DMS 273 treated with DMSO at 0.1 percent for 48 hours (cell line): ENCODE data around the gene SAFB.
"Not testable (repeated sequence)": the region's sequence is repeated elsewhere in the genome, so short reads cannot be mapped to it uniquely, and the experiment has no call there.

Experiments used
- DNase-seq: peaks from one replicate; lab custom pipeline; 2025; lab: John Stamatoyannopoulos, UW

The SAFB gene

DNA sequence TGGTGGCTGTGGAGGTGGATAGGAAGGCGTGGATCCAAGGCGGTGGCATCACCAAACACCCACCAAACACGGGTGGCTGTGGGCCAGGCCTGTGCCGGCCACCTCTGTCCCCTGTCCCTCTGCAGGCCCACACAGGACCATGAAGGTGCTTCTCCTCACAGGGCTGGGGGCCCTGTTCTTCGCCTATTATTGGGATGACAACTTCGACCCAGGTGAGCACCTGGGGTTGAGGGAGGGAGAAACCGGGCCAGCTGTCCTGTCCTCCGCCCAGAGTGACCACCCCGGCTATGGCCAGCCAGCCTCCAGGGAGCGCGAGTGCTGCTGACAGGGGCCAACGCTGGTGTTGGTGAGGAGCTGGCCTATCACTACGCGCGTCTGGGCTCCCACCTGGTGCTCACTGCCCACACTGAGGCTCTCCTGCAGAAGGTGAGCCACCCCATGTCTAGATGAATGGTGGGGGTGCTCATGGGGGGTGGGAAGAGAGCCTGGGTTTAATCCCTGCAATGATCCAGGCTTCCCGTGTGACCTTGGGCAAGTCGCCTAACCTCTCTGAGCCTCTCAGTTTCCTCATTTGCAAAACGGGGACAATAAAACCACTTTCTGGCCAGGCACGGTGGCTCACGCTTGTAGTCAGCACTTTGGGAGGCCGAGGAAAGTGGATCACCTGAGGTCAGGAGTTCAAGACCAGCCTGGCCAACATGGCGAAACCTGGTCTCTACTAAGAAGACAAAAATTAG, 62.0 kb downstream of the SAFB start:
- no peak for DNase-seq

DNA sequence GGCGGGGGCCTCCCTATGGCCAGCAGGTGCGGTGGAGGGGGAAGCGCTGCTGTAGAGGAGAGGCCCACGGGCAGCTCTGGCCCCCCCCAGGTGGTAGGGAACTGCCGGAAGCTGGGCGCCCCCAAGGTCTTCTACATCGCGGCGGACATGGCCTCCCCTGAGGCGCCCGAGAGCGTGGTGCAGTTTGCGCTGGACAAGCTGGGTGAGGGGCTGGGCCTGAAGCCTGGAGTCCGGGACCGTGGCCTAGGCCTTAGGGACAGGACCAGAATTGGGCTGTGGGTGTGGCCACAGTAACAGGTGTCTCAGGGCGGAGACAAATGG, 63.4 kb downstream of the SAFB start:
- no peak for DNase-seq

DNA sequence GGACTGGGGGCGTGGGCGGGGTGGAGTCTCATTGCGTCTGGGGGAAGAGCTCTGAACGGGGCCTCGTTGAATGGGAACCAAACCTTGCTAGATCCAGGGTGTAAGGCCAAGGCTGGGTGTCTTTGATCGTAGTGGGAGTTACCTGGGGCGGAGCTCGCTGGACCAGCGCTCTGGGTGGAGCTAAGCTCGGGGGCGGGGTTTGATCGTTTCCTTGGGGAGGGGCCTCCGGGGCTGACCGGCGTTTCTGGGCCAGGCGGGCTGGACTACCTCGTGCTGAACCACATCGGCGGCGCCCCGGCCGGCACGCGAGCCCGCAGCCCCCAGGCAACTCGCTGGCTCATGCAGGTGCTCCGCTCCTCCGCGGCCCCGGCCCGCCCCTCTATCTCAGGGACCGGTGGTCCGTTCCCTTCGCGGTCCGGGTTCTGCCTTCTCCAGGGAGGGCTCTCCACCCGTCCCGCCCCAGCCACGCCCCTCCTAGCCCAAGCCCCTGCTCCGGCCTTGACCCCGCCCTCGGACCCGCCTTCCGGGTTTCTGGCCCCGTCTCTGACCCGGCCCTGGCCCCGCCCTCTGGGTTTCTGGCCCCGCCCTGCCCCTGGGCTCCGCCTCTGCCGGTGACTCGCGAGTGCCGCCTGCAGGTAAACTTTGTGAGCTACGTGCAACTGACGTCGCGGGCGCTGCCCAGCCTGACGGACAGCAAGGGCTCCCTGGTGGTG, 63.9 kb downstream of the SAFB start:
- DNase-seq = peak; percentile 77

DNA sequence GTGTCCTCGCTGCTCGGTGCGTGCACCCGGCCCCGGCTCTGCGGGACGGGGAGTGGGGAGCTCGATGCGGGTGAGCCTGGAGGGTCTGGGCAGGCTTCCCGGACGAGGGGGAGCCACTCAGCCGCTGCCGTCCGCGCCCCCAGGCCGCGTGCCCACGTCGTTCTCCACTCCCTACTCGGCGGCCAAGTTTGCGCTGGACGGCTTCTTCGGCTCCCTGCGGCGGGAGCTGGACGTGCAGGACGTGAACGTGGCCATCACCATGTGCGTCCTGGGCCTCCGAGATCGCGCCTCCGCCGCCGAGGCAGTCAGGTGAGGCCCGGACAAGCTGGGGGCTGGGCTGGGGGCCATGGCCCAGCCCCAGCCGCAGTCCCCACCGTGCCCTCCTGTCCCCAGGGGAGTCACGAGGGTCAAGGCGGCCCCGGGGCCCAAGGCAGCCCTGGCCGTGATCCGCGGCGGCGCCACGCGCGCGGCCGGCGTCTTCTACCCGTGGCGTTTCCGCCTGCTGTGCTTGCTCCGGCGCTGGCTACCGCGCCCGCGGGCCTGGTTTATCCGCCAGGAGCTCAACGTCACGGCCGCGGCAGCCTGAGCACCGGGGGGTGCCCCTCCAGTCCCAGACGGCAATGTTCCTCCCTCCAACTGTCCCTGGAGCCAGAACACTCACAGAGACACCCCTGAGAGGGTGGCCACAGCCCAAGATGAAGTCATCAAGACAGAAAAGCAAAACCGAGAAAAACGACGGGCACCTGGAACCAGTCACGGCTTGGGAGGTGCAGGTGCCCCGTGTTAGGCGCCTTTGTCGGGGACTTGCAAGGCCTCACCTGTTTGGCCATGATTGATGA, 64.7 kb downstream of the SAFB start:
- DNase-seq = no peak

DNA sequence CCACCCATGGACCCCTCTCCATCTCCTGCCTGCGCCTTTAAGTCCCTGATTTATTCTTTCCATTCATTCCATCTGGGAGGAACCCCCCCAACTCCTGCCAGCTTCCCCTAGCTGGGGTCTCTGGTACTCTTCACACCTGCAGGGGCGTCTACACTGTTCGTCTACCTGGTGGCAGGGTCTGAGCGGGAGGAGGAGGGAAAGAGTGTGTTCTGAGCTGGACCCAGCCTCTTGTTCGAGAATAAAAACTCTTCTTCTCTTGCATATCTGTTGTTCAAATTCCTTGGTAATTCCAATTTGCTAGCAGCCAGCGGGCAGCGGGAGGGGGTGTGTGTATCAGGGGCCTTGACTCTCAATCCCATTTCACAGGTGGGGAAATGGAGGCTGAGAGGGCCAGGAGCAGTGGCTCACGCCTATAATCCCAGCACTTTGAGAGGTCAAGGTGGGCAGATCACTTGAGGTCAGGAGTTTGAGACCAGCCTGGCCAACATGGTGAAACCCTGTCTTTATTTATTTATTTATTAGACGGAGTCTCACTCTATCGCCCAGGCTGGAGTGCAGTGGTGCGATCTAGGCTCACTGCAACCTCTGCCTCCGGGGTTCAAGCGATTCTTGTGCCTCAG, 65.5 kb downstream of the SAFB start:
- not testable (repeated sequence) for DNase-seq

DNA sequence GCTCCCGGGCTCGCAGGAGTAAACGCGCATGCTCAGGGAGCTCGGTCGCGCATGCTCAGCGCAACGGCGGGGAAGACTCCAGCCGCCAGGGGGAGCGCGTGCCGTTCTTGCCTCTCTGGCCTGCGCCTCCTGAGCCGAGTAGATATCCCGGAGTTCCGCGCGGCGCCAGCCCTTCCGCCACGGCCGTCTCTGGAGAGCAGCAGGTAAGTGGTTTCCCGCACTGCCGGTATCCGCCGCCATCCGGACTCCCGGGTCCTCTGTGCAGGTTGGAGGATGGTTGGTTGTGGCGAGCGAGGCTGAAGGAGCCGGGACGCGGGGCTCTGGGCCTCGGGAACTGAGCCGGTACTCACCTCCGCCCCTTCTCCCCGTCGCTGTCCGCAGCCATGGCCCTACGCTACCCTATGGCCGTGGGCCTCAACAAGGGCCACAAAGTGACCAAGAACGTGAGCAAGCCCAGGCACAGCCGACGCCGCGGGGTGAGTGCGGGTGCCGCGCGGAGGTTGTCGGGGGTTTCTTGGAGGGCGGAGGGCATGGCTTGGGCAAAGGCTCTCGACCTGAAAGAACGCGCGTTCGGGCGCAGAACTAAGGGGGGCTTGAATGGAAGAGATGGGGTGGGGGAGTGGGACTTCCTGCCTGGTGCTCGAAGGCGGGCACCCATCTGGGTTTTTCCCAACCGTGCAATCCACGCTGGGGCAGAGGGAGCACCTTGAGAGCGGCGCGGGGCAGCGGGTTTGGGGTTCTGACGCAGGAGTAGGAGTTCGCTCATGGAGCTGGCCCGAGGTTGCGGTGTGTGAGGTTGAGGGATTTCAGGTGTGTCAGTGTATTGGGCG, 67.5 kb downstream of the SAFB start, which contains the start of gene RPL36:
TSS of gene RPL36 (plus strand) at position 171 of the 830 bp plus-strand sequence. CDS start at position 384, 213 bp downstream.
- peak; percentile 80 for DNase-seq

DNA sequence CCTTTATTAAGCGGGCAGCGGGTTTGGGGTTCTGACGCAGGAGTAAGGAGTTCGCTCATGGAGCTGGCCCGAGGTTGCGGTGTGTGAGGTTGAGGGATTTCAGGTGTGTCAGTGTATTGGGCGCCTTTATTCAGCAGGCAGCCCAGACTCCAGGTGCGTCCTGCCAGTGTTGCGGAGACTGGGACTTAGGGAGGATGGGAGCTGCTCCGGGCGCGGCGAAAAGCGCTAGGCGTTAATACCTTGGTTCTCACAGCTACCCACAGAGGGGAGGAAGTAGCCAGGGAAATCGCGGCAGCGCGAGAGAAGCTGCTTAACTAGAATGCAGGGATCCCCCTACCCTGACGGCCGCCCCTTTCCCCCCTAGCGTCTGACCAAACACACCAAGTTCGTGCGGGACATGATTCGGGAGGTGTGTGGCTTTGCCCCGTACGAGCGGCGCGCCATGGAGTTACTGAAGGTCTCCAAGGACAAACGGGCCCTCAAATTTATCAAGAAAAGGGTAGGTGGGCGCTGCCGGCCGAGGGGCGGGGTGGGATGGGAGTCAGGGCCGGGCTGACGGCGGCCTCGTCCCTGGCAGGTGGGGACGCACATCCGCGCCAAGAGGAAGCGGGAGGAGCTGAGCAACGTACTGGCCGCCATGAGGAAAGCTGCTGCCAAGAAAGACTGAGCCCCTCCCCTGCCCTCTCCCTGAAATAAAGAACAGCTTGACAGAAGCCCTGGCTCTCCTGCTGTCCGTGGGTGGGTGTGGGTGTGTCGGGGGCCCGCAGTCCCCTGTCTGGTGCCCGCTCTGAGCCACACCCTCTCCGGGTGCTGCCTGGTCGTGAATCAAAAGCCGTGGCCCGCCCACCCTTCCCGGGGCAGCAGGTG, 68.3 kb downstream of the SAFB start:
- peak; percentile 64 for DNase-seq

DNA sequence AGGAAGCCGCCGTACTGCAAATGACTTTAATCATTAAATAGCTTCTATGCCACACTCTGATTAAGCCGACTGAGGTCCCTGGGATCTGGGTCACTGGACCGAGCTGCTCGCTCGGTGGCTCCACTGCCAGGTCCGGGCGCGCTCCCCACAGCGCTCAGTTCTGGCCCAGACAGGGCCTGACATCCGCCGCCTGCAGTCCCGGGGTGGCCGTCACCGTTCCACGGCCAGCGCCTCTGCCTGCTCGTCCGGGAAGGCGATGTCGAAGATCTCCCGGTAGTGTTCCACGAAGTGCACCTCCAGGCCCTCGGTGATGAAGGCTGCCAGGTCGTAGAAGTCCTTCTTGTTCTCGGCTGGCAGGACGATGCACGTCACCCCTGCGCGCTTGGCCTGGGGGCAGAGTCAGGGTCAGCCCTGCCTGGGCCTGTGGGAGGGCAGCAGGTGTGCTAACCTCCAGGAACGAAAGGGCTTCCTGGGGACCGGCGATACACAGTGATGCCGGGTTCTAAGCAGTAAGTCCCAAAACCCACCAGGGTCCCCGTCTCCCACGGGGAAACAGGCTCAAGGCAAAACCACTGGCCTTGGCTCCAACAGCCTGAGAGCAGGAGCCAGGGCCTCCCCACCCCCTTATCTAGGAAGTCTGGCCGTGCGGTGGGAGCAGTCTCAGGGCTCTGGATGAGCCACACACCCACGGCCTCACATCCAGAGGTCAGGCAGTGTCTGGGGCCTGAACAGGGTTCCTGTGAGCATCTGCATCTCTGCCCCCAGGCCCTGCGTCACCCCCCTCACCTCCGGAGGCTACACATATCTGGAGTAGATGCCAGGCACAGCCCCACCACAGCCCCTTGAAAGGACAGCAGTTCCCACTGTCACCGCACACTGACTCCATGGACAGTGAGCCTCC, 69.2 kb downstream of the SAFB start:
- no peak for DNase-seq

DNA sequence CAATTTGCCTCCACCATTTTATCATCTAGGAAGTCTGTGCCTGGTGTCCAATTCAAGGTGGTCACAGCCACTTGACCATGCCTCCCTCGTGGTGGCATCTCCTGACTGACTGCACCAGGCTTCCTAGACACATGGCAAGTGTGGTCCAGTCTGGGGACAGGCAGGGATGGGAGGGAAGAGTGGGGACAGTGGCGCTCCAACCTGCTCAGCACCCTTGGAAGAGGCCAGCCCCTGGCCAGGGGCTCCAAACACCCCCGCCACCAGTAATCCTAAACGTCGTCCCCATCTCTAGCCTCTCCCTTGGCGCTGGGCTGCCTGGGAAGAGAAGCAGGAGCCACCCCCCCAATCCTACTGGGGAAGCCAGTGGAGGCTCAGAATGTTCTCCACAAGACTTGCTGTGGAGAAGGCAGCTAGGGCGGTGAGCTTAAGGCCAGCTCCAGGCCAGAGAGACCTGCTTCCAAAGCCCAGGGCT, 69.9 kb downstream of the SAFB start:
- DNase-seq = no peak

DNA sequence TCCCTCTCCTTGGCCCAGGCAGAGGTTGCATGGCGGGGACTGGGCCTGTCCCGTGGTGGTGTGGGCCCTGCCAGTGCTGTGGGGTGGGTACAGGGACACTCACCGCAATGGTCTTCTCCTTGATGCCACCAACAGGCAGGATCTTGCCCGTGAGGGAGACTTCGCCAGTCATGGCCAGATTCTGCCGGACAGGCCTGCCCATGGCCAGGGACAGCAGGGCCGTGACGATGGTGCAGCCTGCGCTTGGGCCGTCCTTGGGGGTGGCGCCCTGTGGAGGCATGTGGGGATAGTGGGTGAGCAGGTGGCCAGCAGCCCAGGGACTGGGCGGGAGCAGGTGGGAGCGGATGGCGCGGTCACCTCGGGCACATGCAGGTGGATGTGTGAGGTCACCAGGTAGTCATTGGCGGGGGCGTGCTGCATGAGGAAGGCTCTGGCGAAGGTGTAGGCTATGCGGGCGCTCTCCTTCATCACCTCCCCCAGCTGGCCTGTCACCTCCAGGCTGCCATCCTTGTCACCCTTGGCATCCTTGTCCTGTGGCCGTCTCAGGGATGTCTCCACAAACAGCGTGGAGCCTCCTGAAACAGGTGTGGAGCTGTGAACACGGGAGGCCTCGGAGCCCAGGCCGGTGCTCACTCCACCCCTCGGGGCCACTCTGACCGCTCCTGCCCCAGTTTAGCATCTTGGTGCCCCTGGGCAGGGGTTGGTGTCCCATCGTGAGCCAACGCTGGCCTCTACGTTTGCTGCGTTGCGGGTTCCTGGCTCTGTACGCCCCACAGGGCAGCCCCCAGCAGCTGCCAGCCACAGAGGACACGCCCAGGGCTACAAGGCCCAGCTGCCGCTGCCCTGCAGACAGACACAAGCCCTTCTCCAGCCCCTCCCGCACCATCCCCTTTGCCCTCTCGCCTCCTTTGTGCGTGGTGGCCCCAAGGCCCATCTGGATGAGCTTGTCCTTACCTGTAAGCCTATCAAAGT, 70.6 kb downstream of the SAFB start:
- no peak for DNase-seq

DNA sequence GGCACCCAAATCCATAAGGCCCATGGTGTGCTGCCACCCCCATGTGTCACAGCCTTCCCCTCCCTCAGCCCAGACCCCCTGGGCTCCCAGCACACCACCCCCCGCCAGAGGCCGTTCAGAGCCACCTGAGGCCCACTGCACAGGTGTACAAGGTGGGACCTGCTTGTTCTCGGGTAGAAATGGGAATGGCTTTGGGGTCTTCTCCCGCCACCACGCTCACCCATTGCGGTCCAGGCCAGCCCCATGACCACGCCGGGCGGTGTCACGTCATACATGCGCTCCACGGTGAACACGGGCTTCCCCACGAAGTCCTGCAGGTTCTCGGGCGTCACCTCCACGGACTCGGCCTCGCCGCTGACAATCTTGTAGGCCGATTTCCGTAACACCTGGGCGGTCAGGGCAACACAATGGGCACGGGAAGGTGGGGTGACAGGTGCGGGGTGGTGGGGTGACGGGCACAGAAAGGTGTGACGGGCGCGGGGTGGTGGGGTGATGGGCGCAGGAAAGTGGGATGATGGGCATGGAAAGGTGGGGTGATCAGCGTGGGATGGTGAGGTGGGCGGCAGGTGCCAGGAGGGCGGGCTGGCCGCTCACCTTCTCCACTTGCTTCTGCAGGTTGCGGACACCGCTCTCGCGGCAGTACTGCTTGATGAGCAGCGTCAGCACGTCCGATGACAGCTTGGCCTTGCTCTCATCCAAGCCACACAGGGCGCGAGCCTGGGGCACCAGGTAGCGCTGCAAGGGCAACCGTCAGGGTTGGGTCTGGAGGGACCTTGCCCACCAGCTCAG, 71.5 kb downstream of the SAFB start:
- no peak for DNase-seq

DNA sequence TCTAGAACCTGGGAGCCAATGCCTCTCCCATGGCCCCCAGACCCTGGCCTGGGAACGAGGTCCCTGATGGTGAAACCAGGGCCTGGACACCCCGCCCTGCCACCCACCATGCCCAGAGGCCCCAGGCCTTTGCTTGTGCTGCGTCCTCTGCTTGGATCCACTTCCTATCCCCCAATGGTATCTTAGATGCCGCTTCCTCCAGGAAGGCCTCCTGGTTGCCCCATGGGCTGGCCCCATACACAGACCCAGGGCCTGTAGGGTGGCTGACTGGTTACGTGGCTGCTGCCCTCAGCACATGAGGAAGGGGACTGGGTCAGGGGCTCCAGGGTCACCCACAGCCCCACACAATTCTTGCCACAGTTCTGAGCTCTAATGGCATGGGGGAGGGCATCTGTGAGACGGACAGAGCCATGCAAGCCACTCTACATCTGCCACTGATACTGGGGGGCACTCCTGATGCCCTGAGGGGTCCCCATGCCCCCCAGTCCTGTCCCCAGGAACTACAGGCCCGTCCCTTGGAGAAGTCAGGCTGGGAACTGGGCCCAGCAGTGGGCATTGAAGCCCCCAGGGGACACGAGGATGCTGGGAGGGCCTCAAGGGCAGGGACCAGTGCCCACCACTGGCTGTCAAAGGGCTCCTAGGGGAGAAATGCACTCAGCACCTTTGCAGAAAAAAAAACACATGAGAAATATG, 72.2 kb downstream of the SAFB start:
- no peak for DNase-seq

DNA sequence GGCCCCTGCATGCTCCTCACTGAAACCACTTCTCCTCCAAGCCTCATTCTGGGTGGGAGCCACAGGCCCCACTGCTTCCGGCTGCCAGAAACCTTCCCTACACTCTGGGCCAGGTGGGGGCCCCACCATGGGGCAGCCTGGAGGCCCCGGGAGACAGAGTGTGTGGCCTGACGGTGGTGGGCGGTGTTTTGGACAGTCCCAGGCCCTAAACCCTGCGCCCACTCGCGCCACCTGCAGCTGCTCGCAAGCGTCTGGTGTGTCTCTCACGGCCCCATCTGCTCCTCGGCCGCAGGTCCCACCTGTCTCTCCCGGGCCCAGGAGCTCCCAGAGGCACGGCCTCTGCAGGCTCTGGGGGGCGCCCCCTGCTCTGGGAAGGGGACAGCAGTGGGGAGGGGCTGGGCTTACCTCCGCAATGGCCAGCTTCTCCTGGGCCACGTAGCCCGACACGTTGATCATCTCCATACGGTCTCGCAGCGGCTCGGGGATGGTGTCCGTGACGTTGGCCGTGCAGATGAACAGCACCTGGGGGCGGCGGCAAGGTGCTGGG, 72.8 kb downstream of the SAFB start:
- peak; percentile 45 for DNase-seq

DNA sequence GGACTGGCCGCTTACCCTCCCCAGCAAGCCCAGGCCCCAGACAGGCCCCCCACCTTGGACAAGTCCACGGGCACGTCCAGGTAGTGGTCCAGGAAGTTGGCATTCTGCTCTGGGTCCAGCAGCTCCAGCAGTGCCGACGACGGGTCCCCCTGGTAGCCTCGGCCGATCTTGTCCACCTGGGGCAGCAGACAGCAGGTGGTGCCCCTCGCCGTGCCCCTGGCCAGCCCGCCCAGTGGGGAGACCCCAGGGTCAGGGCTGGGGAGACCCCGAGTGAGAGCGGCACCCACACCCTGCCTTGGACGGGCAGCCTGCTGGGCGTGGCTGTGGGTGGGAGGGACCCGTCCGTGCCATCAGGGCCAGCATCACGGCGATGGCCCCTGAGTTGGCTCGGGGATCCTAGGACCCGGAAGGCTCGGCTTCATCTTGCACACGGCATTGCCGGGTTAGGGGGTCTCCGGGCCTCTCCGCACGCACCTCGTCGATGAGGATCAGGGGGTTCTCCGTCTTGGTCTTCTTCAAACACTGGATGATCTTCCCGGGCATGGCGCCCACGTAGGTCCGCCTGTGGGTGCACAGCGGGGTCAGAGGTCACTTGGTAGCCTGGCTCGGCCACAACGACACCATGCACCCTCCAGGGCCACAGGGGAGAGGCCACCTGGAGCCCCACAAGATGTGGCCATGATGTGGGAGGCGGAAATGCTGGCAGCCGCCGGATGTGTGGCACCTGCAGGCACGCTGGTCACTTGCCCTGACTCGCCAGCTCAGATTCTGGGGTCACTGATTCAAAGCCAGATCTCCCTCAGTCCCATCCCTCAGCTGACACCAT, 73.5 kb downstream of the SAFB start:
- DNase-seq = no peak
